Natural killer cell treated with Interleukin-12 subunit alpha and Interleukin-12 subunit beta and Interleukin-15 and Interleukin-18, amount 100 ng/mL, for 72 hours (primary cell): Measurements from ENCODE around the gene LRRC10B. TPM values are rescaled to one million over a fixed set of nuclear protein-coding genes. Genes with fewer than 3 reads are reported as not detected.

ENCODE experiments used
- ATAC-seq, 2 donors: fragments of 150-1000 bp; cut with Tn5 transposase in 1 of 2; sonication (Bioruptor Pico), chemical (Tn5 transposase) in 1 of 2; 2 replicates each; pipeline ENCODE4 v1.10.0; 2021
- DNase-seq: peaks from one replicate; pipeline ENCODE4 v3.0.0; 2022; ENCODE audit warnings: low spot score
- H3K27ac Mint-ChIP-seq, 2 donors: 1 replicate in 1 of 2; 2 replicates in 1 of 2; pipeline ENCODE4 v1.8.0; 2022; ENCODE audit warnings: mixed read lengths in 2 of 2, mild to moderate bottlenecking in 1 of 2, moderate library complexity in 1 of 2
- H3K27me3 Mint-ChIP-seq, 2 donors: 1 replicate in 1 of 2; 2 replicates in 1 of 2; pipeline ENCODE4 v1.8.0; 2022; ENCODE audit warnings: mixed read lengths in 2 of 2
- H3K36me3 Mint-ChIP-seq: one replicate; pipeline ENCODE4 v1.8.0; 2022; ENCODE audit warnings: mixed read lengths
- H3K4me1 Mint-ChIP-seq, 2 donors: 1 replicate in 1 of 2; 2 replicates in 1 of 2; pipeline ENCODE4 v1.8.0; 2022; ENCODE audit warnings: low read depth in 2 of 2, mixed read lengths in 2 of 2, mild to moderate bottlenecking in 1 of 2
- H3K4me3 Mint-ChIP-seq: one replicate; pipeline ENCODE4 v1.8.0; 2022; ENCODE audit warnings: mixed read lengths
- H3K9me3 Mint-ChIP-seq: 2 replicates; pipeline ENCODE4 v1.8.0; 2022; ENCODE audit warnings: mixed read lengths
- total RNA-seq, 2 donors: library from RNA; stranded (reverse); gene quantifications; one replicate each; pipeline ENCODE4 v1.2.3, GENCODE V29; 2022

The LRRC10B gene
- total RNA-seq, 2 donors from 2014 or later: not detected

DNA sequence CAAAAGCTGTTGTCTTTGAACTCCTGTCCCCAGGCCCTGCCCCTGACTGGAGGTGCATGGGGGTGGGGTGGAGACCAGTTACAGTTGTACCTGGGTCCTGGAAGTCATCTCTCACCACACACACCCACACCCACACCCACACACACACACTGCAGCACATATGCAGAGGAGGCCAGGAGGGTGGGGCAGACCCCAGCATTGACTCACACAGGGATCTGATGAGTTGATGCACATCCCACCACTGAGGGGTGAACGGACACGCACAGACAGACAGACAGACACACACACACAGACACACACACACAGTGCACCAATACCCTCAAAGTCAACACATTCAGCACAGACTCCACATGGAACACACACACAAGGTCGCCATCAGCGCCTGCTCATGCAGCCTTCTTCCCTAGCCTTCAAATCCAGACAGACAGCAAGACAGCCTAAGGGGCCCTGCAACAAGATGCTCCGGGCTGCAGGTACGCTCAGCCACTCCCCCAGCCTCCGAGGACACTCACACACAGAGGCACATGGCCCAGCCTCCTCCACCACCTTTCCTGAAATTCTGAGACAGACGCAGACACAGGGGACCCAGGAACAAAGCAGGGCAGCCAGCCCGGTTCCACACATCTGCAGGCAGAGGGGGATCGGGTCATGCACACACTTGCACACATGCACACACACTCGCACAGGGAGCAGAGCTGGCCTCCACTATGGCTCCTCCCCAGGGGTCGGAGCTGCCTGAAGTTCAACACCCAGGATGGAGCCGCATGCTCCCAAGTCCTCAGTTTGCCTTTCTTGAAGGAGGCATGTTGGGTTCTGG lies 45.8 kb downstream of the LRRC10B start:
- DNase-seq (no peak), ATAC-seq (peak in 1 of 2 donors; percentile 6)
- Mint-ChIP-seq H3K27me3 (peaks cover 39 to 41% of the 10 kb centered on the region in 2 donors), H3K9me3 (no peaks in the 10 kb centered on the region), H3K4me1 (no peaks in the 10 kb centered on the region), H3K27ac (no peak overlapping the region), H3K36me3 (no peaks in the 10 kb centered on the region), H3K4me3 (no peak overlapping the region)

- no peaks in the 10 kb centered on the region for H3K9me3 Mint-ChIP-seq
- ATAC-seq (no peak), DNase-seq (no peak)
- no peaks in the 10 kb centered on the region for H3K36me3 Mint-ChIP-seq
- peaks cover 42 to 46% of the 10 kb centered on the region in 2 donors for H3K27me3 Mint-ChIP-seq
- no peak overlapping the region for H3K4me3 Mint-ChIP-seq
- no peak overlapping the region for H3K27ac Mint-ChIP-seq
- H3K4me1 Mint-ChIP-seq: no peaks in the 10 kb centered on the region
These were observed 46.8 kb downstream of the LRRC10B start for GRCh38 chr11:61555051-61555969.

- ATAC-seq: no peak
- no peaks in the 10 kb centered on the region for H3K9me3 Mint-ChIP-seq
- H3K27me3 Mint-ChIP-seq: peaks cover 42 to 46% of the 10 kb centered on the region in 2 donors
These were observed 47.4 kb downstream of the LRRC10B start for GRCh38 chr11:61555978-61556377.

GRCh38 chr11:61556621-61557020 lies 48.1 kb downstream of the LRRC10B start:
- Mint-ChIP-seq H3K27me3 (peaks cover 42 to 46% of the 10 kb centered on the region in 2 donors), H3K27ac (no peak overlapping the region), H3K4me3 (no peak overlapping the region), H3K36me3 (no peaks in the 10 kb centered on the region), H3K4me1 (no peaks in the 10 kb centered on the region), H3K9me3 (no peaks in the 10 kb centered on the region)
- ATAC-seq (no peak), DNase-seq (no peak)

More at GRCh38 chr11:61555978-61556377, 47.4 kb downstream of the LRRC10B start:
- DNase-seq: no peak
- Mint-ChIP-seq H3K4me1 (no peaks in the 10 kb centered on the region), H3K27ac (no peak overlapping the region), H3K36me3 (no peaks in the 10 kb centered on the region), H3K4me3 (no peak overlapping the region)

Other genes starting within 250 kb of the LRRC10B start
- 1 to 10 TPM; 2.1 to 3.3 TPM for gene VWCE, start 213.4 kb upstream of the LRRC10B start, total RNA-seq
- gene DDB1, start 175.6 kb upstream of the LRRC10B start, total RNA-seq: 100 to 1,000 TPM; 241 to 276 TPM
- 10 to 100 TPM; 18.9 to 38.9 TPM for gene TKFC, start 175.5 kb upstream of the LRRC10B start, total RNA-seq
- 100 to 1,000 TPM in 1 of 2 donors, 10 to 100 TPM in 1; 33.0 to 112 TPM for gene CYB561A3, start 146.9 kb upstream of the LRRC10B start, total RNA-seq
- gene TMEM138, start 146.4 kb upstream of the LRRC10B start, total RNA-seq: 100 to 1,000 TPM in 1 of 2 donors, 10 to 100 TPM in 1; 56.1 to 107 TPM
- 10 to 100 TPM; 17.7 to 18.2 TPM for gene TMEM216, start 116.2 kb upstream of the LRRC10B start, total RNA-seq
- 100 to 1,000 TPM; 101 to 132 TPM for gene CPSF7, start 78.8 kb upstream of the LRRC10B start, total RNA-seq
- 10 to 100 TPM; 63.3 to 69.0 TPM for gene SDHAF2, start 78.6 kb upstream of the LRRC10B start, total RNA-seq
- gene SYT7, start 72.3 kb downstream of the LRRC10B start, total RNA-seq: not detected
- gene DAGLA, start 171.6 kb downstream of the LRRC10B start, total RNA-seq: under 1 TPM; 0.08 to 0.10 TPM
- 1 to 10 TPM; 3.7 to 5.5 TPM for gene MYRF, start 243.9 kb downstream of the LRRC10B start, total RNA-seq